HG03039 (cell line): ENCODE measurements around the gene ENPP7.

Source experiments
- ATAC-seq: cut with Tn5 transposase; IDR thresholded peaks from one replicate; pipeline ENCODE4 v1.9.1; 2021; ENCODE audit warnings: mild to moderate bottlenecking, moderate library complexity; ENCODE audit not compliant: unreplicated experiment

ENPP7 gene

GRCh38 chr17:79789943-79790804, 59.4 kb downstream of the ENPP7 start:
- ATAC-seq, result no peak

GRCh38 chr17:79790805-79791734, 60.3 kb downstream of the ENPP7 start:
- no peak for ATAC-seq

GRCh38 chr17:79791735-79792161, 61.0 kb downstream of the ENPP7 start:
- no peak for ATAC-seq
